SK-N-SH (cell line): ENCODE data around the gene LEF1. TPM values are rescaled to one million over a fixed set of nuclear protein-coding genes. Genes with fewer than 3 reads are reported as not detected.

ENCODE experiments used
- CTCF ChIA-PET: fragments of 300-600, 350-600 bp; formaldehyde crosslinking; extraction: SDS; loops from one replicate; lab custom pipeline; 2021; lab: Yijun Ruan, JAX
- POLR2A ChIA-PET: fragments of 350-600 bp; sonication (Branson Sonifier 250); formaldehyde crosslinking; extraction: SDS; loops from one replicate; lab custom pipeline; 2020; ENCODE audit warnings: antibody characterized with exemption, inconsistent platforms; lab: Yijun Ruan, JAX
- DNase-seq: peaks from one replicate; pipeline ENCODE4 v3.0.0; 2012
- H2AFZ ChIP-seq: fragments of 200-600 bp; sonication (generic); 2 replicates; pipeline ENCODE4 v1.8.1; 2016; ENCODE audit warnings: antibody characterized with exemption, mild to moderate bottlenecking, low read depth
- H3F3A ChIP-seq: fragments of 200-600 bp; sonication (generic); replicated peaks from 2 replicates; pipeline ENCODE3; 2016; ENCODE audit warnings: antibody characterized with exemption, mild to moderate bottlenecking; ENCODE audit not compliant: insufficient read depth
- H3K27ac ChIP-seq, 2 experiments: fragments of 200-500 bp in 1 of 2; fragments of 200-600 bp in 1 of 2; sonication (Bioruptor generic) in 1 of 2; sonication (generic), shearing (Covaris generic) in 1 of 2; 2 replicates each; pipeline versions ENCODE4 v1.5.1 to v1.6.1; 2014 to 2016; ENCODE audit warnings: low read depth in 2 of 2, inconsistent platforms in 1 of 2, low read length in 1 of 2, mild to moderate bottlenecking in 1 of 2, mixed read lengths in 1 of 2
- H3K27me3 ChIP-seq: fragments of 200-600 bp; sonication (generic), shearing (Covaris generic); 2 replicates; pipeline ENCODE4 v1.6.1; 2016; ENCODE audit warnings: mixed run types; ENCODE audit not compliant: insufficient read depth
- H3K36me3 ChIP-seq, 2 experiments: fragments of 200-500 bp in 1 of 2; fragments of 200-600 bp in 1 of 2; sonication (Bioruptor generic) in 1 of 2; sonication (generic) in 1 of 2; replicated peaks in 1 of 2; 2 replicates each; pipeline versions ENCODE3 to v1.5.1; 2014 to 2016; ENCODE audit warnings: low read length in 1 of 2, mild to moderate bottlenecking in 1 of 2; ENCODE audit not compliant: insufficient read depth in 2 of 2, control insufficient read depth in 1 of 2
- H3K4me1 ChIP-seq, 2 experiments: fragments of 200-500 bp in 1 of 2; fragments of 200-600 bp in 1 of 2; sonication (Bioruptor generic) in 1 of 2; sonication (generic), shearing (Covaris generic) in 1 of 2; 2 replicates each; pipeline versions ENCODE4 v1.5.1 to v1.6.1; 2014 to 2016; ENCODE audit warnings: low read depth in 1 of 2, low read length in 1 of 2, mixed run types in 1 of 2; ENCODE audit not compliant: insufficient read depth in 2 of 2, control insufficient read depth in 1 of 2
- H3K4me2 ChIP-seq: fragments of 200-600 bp; sonication (generic), shearing (Covaris generic); 2 replicates; pipeline ENCODE4 v1.6.1; 2017; ENCODE audit warnings: mixed run types
- H3K4me3 ChIP-seq, 2 experiments: fragments of 200-500 bp in 1 of 2; fragments of 200-600 bp in 1 of 2; sonication (Bioruptor generic) in 1 of 2; sonication (generic), shearing (Covaris generic) in 1 of 2; 2 replicates each; pipeline versions ENCODE4 v1.5.1 to v1.8.1; 2014 to 2016; ENCODE audit warnings: low read depth in 2 of 2, inconsistent platforms in 1 of 2, low read length in 1 of 2, mild to moderate bottlenecking in 1 of 2, mixed read lengths in 1 of 2, moderate library complexity in 1 of 2
- H3K79me2 ChIP-seq: fragments of 200-600 bp; sonication (generic); 2 replicates; pipeline ENCODE4 v1.8.1; 2017; ENCODE audit warnings: mild to moderate bottlenecking; ENCODE audit not compliant: insufficient read depth
- H3K9ac ChIP-seq: fragments of 200-600 bp; sonication (generic); 2 replicates; pipeline ENCODE4 v1.6.1; 2017; ENCODE audit warnings: mixed run types
- H3K9me2 ChIP-seq: fragments of 200-600 bp; sonication (generic); 2 replicates; pipeline ENCODE4 v1.6.1; 2017; ENCODE audit warnings: mixed run types
- H3K9me3 ChIP-seq: fragments of 200-600 bp; sonication (generic); 2 replicates; pipeline ENCODE4 v1.6.1; 2017; ENCODE audit warnings: mixed run types, mild to moderate bottlenecking, moderate library complexity
- H4K20me1 ChIP-seq: fragments of 200-600 bp; sonication (generic); 2 replicates; pipeline ENCODE4 v1.6.1; 2017; ENCODE audit warnings: mild to moderate bottlenecking, mixed run types; ENCODE audit not compliant: insufficient read depth
- FOSL2 ChIP-seq: IDR thresholded peaks from 2 replicates; pipeline ENCODE4 v1.4.0; 2012; ENCODE audit warnings: low read depth, mild to moderate bottlenecking, moderate library complexity, borderline replicate concordance
- FOXJ3 ChIP-seq: sonication (generic); formaldehyde crosslinking; IDR thresholded peaks from 2 replicates; pipeline ENCODE4 v1.5.1; 2020; ENCODE audit warnings: mild to moderate bottlenecking, missing genetic modification reagents
- JUND ChIP-seq: IDR thresholded peaks from 2 replicates; pipeline ENCODE4 v1.4.0; 2012
- MAX ChIP-seq: IDR thresholded peaks from 2 replicates; pipeline ENCODE4 v1.4.0; 2012; ENCODE audit warnings: low read depth
- MEF2A ChIP-seq: IDR thresholded peaks from 2 replicates; pipeline ENCODE4 v1.4.0; 2012; ENCODE audit warnings: low read depth, borderline replicate concordance
- NFIC ChIP-seq: IDR thresholded peaks from 2 replicates; pipeline ENCODE4 v1.4.0; 2012; ENCODE audit warnings: borderline replicate concordance
- NRF1 ChIP-seq: IDR thresholded peaks from 2 replicates; pipeline ENCODE4 v1.6.1; 2012; ENCODE audit warnings: low read depth, mild to moderate bottlenecking, low read length
- RCOR1 ChIP-seq: fragments of 150-350 bp; IDR thresholded peaks from 2 replicates; pipeline ENCODE4 v1.6.1; 2017; ENCODE audit warnings: antibody characterized with exemption, low read length
- SIN3A ChIP-seq: IDR thresholded peaks from 2 replicates; pipeline ENCODE4 v1.6.1; 2012; ENCODE audit warnings: low read depth, mild to moderate bottlenecking, low read length, moderate library complexity, borderline replicate concordance
- SMC3 ChIP-seq: IDR thresholded peaks from 2 replicates; pipeline ENCODE4 v1.6.1; 2012; ENCODE audit warnings: low read depth, low read length, improper control_type of control experiment
- TEAD4 ChIP-seq: IDR thresholded peaks from 2 replicates; pipeline ENCODE4 v1.4.0; 2012; ENCODE audit warnings: mild to moderate bottlenecking, borderline replicate concordance; ENCODE audit not compliant: insufficient read depth
- YY1 ChIP-seq: IDR thresholded peaks from 2 replicates; pipeline ENCODE4 v1.4.0; 2012; ENCODE audit warnings: low read depth, mild to moderate bottlenecking
- ZBTB33 ChIP-seq: IDR thresholded peaks from 2 replicates; pipeline ENCODE4 v1.4.0; 2012; ENCODE audit warnings: low read depth, borderline replicate concordance
- WGBS: methylation state at CpG from one replicate; pipeline ENCODE4 v1.1.6; 2017; ENCODE audit warnings: low lambda C conversion rate; 5-methylcytosine and 5-hydroxymethylcytosine counted together
- polyA plus RNA-seq, 3 experiments: library from polyadenylated mRNA; depleted of rRNA; stranded (reverse); fragments of >200 nt; gene quantifications; 2 replicates each; pipeline ENCODE4 v1.2.3, GENCODE V29; 2012
- TF ChIP-seq, protein P1 (sequence below): fragments of 200-600 bp; sonication (generic); IDR thresholded peaks from 2 replicates; pipeline ENCODE4 v1.6.1; 2017; ENCODE audit warnings: antibody characterized with exemption, mild to moderate bottlenecking, moderate library complexity

LEF1 gene
- polyA plus RNA-seq, 1 of the 3 experiments (the other 2 are of a cell fraction): 0.36 TPM

- H3K27me3 ChIP-seq: peaks cover 5% of the 10 kb centered on the region; the same call in 1 of the 2 replicates
- no peak for DNase-seq
- ChIA-PET CTCF (interaction anchor here (1.6 kb wide), 1 partner anchor 45 kb away, joined by 4 read pairs; no protein-coding TSS in a partner anchor), POLR2A (no interaction called here)
- no peak overlapping the region for H2AFZ ChIP-seq
- no peak overlapping the region for H3K9ac ChIP-seq
- H3K4me2 ChIP-seq: no peak overlapping the region
- H3K36me3 ChIP-seq: no peaks in the 10 kb centered on the region
- H3K4me3 ChIP-seq: no peak overlapping the region
- TF ChIP-seq MAX: no peak
- TF ChIP-seq YY1: no peak
- no peak for TF ChIP-seq MEF2A
- TF ChIP-seq SIN3A: no peak
- TF ChIP-seq TEAD4: no peak
- no peak for TF ChIP-seq JUND
- TF ChIP-seq ZBTB33: no peak
- no peak for TF ChIP-seq NFIC
- TF ChIP-seq FOXJ3 (CRISPR knock-in tag): no peak
- TF ChIP-seq FOSL2: no peak
- TF ChIP-seq RCOR1: no peak
- H3K79me2 ChIP-seq: no peaks in the 10 kb centered on the region
- H3K9me2 ChIP-seq: no peaks in the 10 kb centered on the region
- H3K27ac ChIP-seq: no peak overlapping the region
- WGBS: 5% methylated on average over 5 of the region's 5 CpGs
- H3K4me1 ChIP-seq: no peaks in the 10 kb centered on the region
- no peaks in the 10 kb centered on the region for H3F3A ChIP-seq
- no peaks in the 10 kb centered on the region for H4K20me1 ChIP-seq
- no peaks in the 10 kb centered on the region for H3K9me3 ChIP-seq
Observed at GRCh38 chr4:108103099-108103862, 65.5 kb downstream of the LEF1 start.

DNA sequence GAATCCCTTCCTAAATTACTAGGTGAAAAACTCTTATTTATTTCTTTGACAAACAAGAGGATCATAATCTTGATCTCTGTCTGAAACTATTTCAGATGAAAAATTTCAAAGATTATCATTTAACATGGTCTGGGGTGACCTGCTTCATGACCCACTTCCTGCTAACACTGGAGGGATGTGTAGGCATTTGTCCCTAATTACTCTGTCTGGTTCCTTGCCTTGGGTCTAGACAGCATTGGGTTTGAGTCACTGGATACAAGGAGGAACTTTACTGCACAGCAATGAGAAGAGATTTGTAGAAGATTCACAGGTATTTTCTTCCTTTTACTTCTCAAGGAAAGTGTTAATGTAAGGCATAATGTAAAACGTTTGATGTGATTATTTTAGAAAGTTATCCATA, 67.9 kb downstream of the LEF1 start:
- CTCF ChIA-PET: interaction anchor here (0.6 to 1.6 kb wide), 2 partner anchors 8 to 339 kb away, joined by 3 read pairs; no protein-coding TSS in a partner anchor
- Histone ChIP-seq H3K36me3 (no peaks in the 10 kb centered on the region), H3K4me1 (no peaks in the 10 kb centered on the region), H3K9me3 (no peaks in the 10 kb centered on the region), H3K4me3 (no peak overlapping the region), H3K9me2 (no peaks in the 10 kb centered on the region), H3K9ac (no peak overlapping the region), H2AFZ (no peak overlapping the region), H3F3A (no peaks in the 10 kb centered on the region), H3K27me3 (peaks cover 5% of the 10 kb centered on the region; the same call in 1 of the 2 replicates), H3K79me2 (no peaks in the 10 kb centered on the region), H3K4me2 (no peak overlapping the region), H4K20me1 (no peaks in the 10 kb centered on the region), H3K27ac (no peak overlapping the region)
- DNase-seq: no peak
- POLR2A ChIA-PET: no interaction called here
- WGBS: 0% methylated on average over 1 of the region's 1 CpG
- TF ChIP-seq, protein P1, sequence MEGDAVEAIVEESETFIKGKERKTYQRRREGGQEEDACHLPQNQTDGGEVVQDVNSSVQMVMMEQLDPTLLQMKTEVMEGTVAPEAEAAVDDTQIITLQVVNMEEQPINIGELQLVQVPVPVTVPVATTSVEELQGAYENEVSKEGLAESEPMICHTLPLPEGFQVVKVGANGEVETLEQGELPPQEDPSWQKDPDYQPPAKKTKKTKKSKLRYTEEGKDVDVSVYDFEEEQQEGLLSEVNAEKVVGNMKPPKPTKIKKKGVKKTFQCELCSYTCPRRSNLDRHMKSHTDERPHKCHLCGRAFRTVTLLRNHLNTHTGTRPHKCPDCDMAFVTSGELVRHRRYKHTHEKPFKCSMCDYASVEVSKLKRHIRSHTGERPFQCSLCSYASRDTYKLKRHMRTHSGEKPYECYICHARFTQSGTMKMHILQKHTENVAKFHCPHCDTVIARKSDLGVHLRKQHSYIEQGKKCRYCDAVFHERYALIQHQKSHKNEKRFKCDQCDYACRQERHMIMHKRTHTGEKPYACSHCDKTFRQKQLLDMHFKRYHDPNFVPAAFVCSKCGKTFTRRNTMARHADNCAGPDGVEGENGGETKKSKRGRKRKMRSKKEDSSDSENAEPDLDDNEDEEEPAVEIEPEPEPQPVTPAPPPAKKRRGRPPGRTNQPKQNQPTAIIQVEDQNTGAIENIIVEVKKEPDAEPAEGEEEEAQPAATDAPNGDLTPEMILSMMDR: no peak
- no peak for TF ChIP-seq SMC3
- no peak for TF ChIP-seq NRF1
- TF ChIP-seq RCOR1: no peak
